HepG2 (cell line): ENCODE data around the gene HAGH. TPM values are rescaled to one million over a fixed set of nuclear protein-coding genes. Genes with fewer than 3 reads are reported as not detected.

Experiments used
- ATF7 ChIP-seq, 2 experiments: fragments of 450-650 bp in 1 of 2; sonication (generic) in 1 of 2; formaldehyde crosslinking in 1 of 2; IDR thresholded peaks; 2 replicates each; pipeline versions ENCODE4 v1.4.0 to v1.6.1; 2016 to 2020; ENCODE audit warnings: antibody characterized with exemption in 1 of 2, mild to moderate bottlenecking in 1 of 2, missing genetic modification reagents in 1 of 2
- CBFB ChIP-seq: sonication (generic); formaldehyde crosslinking; IDR thresholded peaks from 2 replicates; pipeline ENCODE4 v1.4.0; 2020; ENCODE audit warnings: missing genetic modification reagents
- HOMEZ ChIP-seq: IDR thresholded peaks from 2 replicates; pipeline ENCODE4 v1.6.1; 2016; ENCODE audit warnings: low read depth
- KLF11 ChIP-seq: IDR thresholded peaks from 2 replicates; pipeline ENCODE4 v1.6.1; 2016; ENCODE audit warnings: missing compliant biosample characterization
- LCORL ChIP-seq, 2 experiments: fragments of 450-650 bp in 1 of 2; sonication (generic) in 1 of 2; formaldehyde crosslinking in 1 of 2; IDR thresholded peaks; 2 replicates each; pipeline versions ENCODE4 v1.5.0 to v1.6.1; 2017 to 2020; ENCODE audit warnings: antibody characterized with exemption in 1 of 2, missing genetic modification reagents in 1 of 2
- MAZ ChIP-seq, 2 experiments: sonication (generic) in 1 of 2; formaldehyde crosslinking in 1 of 2; IDR thresholded peaks; 2 replicates each; pipeline versions ENCODE4 v1.5.0 to v1.6.1; 2012 to 2020; ENCODE audit warnings: low read depth in 2 of 2, mild to moderate bottlenecking in 2 of 2, borderline replicate concordance in 1 of 2, improper control_type of control experiment in 1 of 2, low read length in 1 of 2, missing genetic modification reagents in 1 of 2, moderate library complexity in 1 of 2
- NONO ChIP-seq, 2 experiments: fragments of 450-650 bp in 1 of 2; sonication (generic) in 1 of 2; formaldehyde crosslinking in 1 of 2; IDR thresholded peaks in 1 of 2; conservative IDR thresholded peaks in 1 of 2; 2 replicates each; pipeline versions ENCODE4 v1.6.1 to v1.8.0; 2017 to 2022; ENCODE audit warnings: mild to moderate bottlenecking in 1 of 2, missing genetic modification reagents in 1 of 2, moderate library complexity in 1 of 2
- NR2C2 ChIP-seq: sonication (generic); formaldehyde crosslinking; IDR thresholded peaks from 2 replicates; pipeline ENCODE4 v1.4.0; 2020; ENCODE audit warnings: missing genetic modification reagents, mild to moderate bottlenecking, moderate library complexity, borderline replicate concordance
- PATZ1 ChIP-seq: sonication (generic); formaldehyde crosslinking; IDR thresholded peaks from 2 replicates; pipeline ENCODE4 v1.4.0; 2020; ENCODE audit warnings: missing genetic modification reagents
- RAD21 ChIP-seq: fragments of 450-650 bp; formaldehyde crosslinking; IDR thresholded peaks from 2 replicates; pipeline ENCODE4 v1.5.0; 2020; ENCODE audit warnings: mild to moderate bottlenecking
- SP5 ChIP-seq: IDR thresholded peaks from 2 replicates; pipeline ENCODE4 v1.6.1; 2016; ENCODE audit warnings: low read depth, borderline replicate concordance
- ZBTB10 ChIP-seq: sonication (generic); formaldehyde crosslinking; IDR thresholded peaks from 2 replicates; pipeline ENCODE4 v1.4.0; 2020; ENCODE audit warnings: missing genetic modification reagents, borderline replicate concordance
- ZFX ChIP-seq: sonication (generic); formaldehyde crosslinking; IDR thresholded peaks from 2 replicates; pipeline ENCODE4 v1.4.0; 2020; ENCODE audit warnings: mild to moderate bottlenecking, low read depth, missing genetic modification reagents, moderate library complexity
- ZNF274 ChIP-seq: sonication (generic); formaldehyde crosslinking; IDR thresholded peaks from 2 replicates; pipeline ENCODE4 v1.5.1; 2020; ENCODE audit warnings: mild to moderate bottlenecking, missing genetic modification reagents
- ZNF510 ChIP-seq: sonication (generic); formaldehyde crosslinking; IDR thresholded peaks from 2 replicates; pipeline ENCODE4 v1.4.0; 2020; ENCODE audit warnings: low read depth, mild to moderate bottlenecking, missing genetic modification reagents
- ZNF691 ChIP-seq: sonication (generic); formaldehyde crosslinking; IDR thresholded peaks from 2 replicates; pipeline ENCODE4 v1.4.0; 2020; ENCODE audit warnings: missing genetic modification reagents, low read depth, mild to moderate bottlenecking, borderline replicate concordance
- ZNF800 ChIP-seq: sonication (generic); formaldehyde crosslinking; IDR thresholded peaks from 2 replicates; pipeline ENCODE4 v1.4.0; 2020; ENCODE audit warnings: missing genetic modification reagents
- polyA plus RNA-seq, 8 experiments: library from polyadenylated mRNA; depleted of rRNA in 3 of 8; stranded (reverse) in 7 of 8; unstranded in 1 of 8; fragments of >200 nt; fragmentation: Illumina TruSeq in 4 of 8; extraction: Trizol in 4 of 8; gene quantifications; 2 replicates each; pipeline versions ENCODE4 v1.2.1 to v1.2.3, GENCODE V29; 2011 to 2016; ENCODE audit warnings: low read depth in 4 of 8, missing spikeins in 1 of 8, mixed read lengths in 1 of 8; ENCODE audit not compliant: insufficient read depth in 1 of 8
- total RNA-seq, 5 experiments: library from RNA; depleted of rRNA; stranded (reverse); fragments of >200 nt; fragmentation: Illumina TruSeq; extraction: Trizol; gene quantifications; 2 replicates each; pipeline ENCODE4 v1.2.3, GENCODE V29; 2016; ENCODE audit warnings: low read depth in 1 of 5

HAGH gene
- total and polyA plus RNA-seq, 2 of the 13 experiments (the other 11 are each of a cell fraction or from before 2014, with no cell fraction given), result 70.4 to 95.4 TPM

- TF ChIP-seq NR2C2 (CRISPR knock-in tag) (peak; percentile 37; the same call in 1 of the 2 replicates), ATF7 (IDR thresholded peaks at IDR 0.05) (no peak), ATF7 (CRISPR knock-in tag; IDR thresholded peaks at IDR 0.05) (0 out of 2 replicates have a peak, but pooled peaks have one; percentile 52), MAZ (IDR thresholded peaks at IDR 0.05; ENCODE audit: borderline replicate concordance, low read depth, low read length) (no peak), MAZ (CRISPR knock-in tag; IDR thresholded peaks at IDR 0.05; ENCODE audit: low read depth) (0 out of 2 replicates have a peak, but pooled peaks have one; percentile 30), PATZ1 (peak; percentile 95), NONO (IDR thresholded peaks at IDR 0.05) (no peak), NONO (CRISPR knock-in tag; conservative IDR thresholded peaks at IDR 0.05) (peak; percentile 47), ZNF691 (CRISPR knock-in tag) (0 out of 2 replicates have a peak, but pooled peaks have one; percentile 36), ZNF274 (CRISPR knock-in tag) (peak; percentile 49; the same call in 1 of the 2 replicates), ZNF510 (CRISPR knock-in tag) (no peak), HOMEZ (CRISPR knock-in tag) (0 out of 2 replicates have a peak, but pooled peaks have one; percentile 39), RAD21 (CRISPR knock-in tag) (peak; percentile 42; the same call in 1 of the 2 replicates), ZFX (CRISPR knock-in tag) (peak; percentile 64), KLF11 (CRISPR knock-in tag) (peak; percentile 68; the same call in 1 of the 2 replicates), ZNF800 (CRISPR knock-in tag) (peak; percentile 22; the same call in 1 of the 2 replicates), CBFB (peak; percentile 98), LCORL (IDR thresholded peaks at IDR 0.05) (no peak), LCORL (CRISPR knock-in tag; IDR thresholded peaks at IDR 0.05) (peak; percentile 85), SP5 (peak; percentile 84), ZBTB10 (CRISPR knock-in tag) (peak; percentile 32; the same call in 1 of the 2 replicates)
These were observed 32.3 kb downstream of the HAGH start (continued) for GRCh38 chr16:1794221-1794871.
